ENCODE data around the gene MED9. TPM values are rescaled to one million over a fixed set of nuclear protein-coding genes. Genes with fewer than 3 reads are reported as not detected.

MED9 gene
- total and polyA plus RNA-seq, 11 donors, result 26.3 to 64.4 (median 34.2) TPM

GRCh38 chr17:17540935-17541639 is 64.3 kb downstream of the MED9 start:
- H3K9me3 ChIP-seq, result no peaks in the 10 kb centered on the region
- no peak overlapping the region for H3K4me3 ChIP-seq
- H3K27me3 ChIP-seq, result no peaks in the 10 kb centered on the region
- intact Hi-C loops (cut with DNase I), result no loop called here
- peak overlapping the region in 1 of 12 donors; percentile 87 for H3K27ac ChIP-seq
- no peaks in the 10 kb centered on the region for H3K36me3 ChIP-seq
- WGBS, 4 donors, result 70 to 84% (median 76%) methylated on average over 23 of the region's 23 CpGs
- H3K4me1 ChIP-seq, result peaks cover 0 to 42% (median 18%) of the 10 kb centered on the region in 12 donors
- ATAC-seq, result no peak
- TF ChIP-seq POLR2A (IDR thresholded peaks at IDR 0.05) (no peak), CTCF (IDR thresholded peaks at IDR 0.05) (no peak)
- peak in 2 of 5 donors; percentile 33 to 51 for DNase-seq

- WGBS, 4 donors, result 74 to 81% (median 80%) methylated on average over 5 of the region's 5 CpGs
- peaks cover 0 to 42% (median 15%) of the 10 kb centered on the region in 12 donors for H3K4me1 ChIP-seq
- DNase-seq (peak in 1 of 5 donors; percentile 46), ATAC-seq (no peak)
- no peak overlapping the region for H3K27ac ChIP-seq
- intact Hi-C loops (cut with DNase I), result no loop called here
- no peaks in the 10 kb centered on the region for H3K9me3 ChIP-seq
- H3K36me3 ChIP-seq, result no peaks in the 10 kb centered on the region
- no peak for TF ChIP-seq CTCF (IDR thresholded peaks at IDR 0.05)
- no peaks in the 10 kb centered on the region for H3K27me3 ChIP-seq
- no peak overlapping the region for H3K4me3 ChIP-seq
Measured at GRCh38 chr17:17541640-17542001, 64.8 kb downstream of the MED9 start.

Other genes starting within 250 kb of the MED9 start
- 100 to 1,000 TPM in 1 of 9 donors, 10 to 100 TPM in 8; 26.5 to 120 (median 32.6) TPM for gene FLCN, start 239.8 kb upstream of the MED9 start, total RNA-seq
- 10 to 100 TPM; 21.1 to 44.3 TPM for gene FLCN, start 239.8 kb upstream of the MED9 start, polyA plus RNA-seq
- gene COPS3, start 195.8 kb upstream of the MED9 start, total RNA-seq, result 10 to 100 TPM; 65.8 to 87.7 (median 74.0) TPM
- 100 to 1,000 TPM in 1 of 2 donors, 10 to 100 TPM in 1; 34.7 to 108 TPM for gene COPS3, start 195.8 kb upstream of the MED9 start, polyA plus RNA-seq
- 10 to 100 TPM in 4 of 9 donors, 1 to 10 TPM in 5; 5.3 to 15.1 (median 7.6) TPM for gene NT5M, start 173.6 kb upstream of the MED9 start, total RNA-seq
- gene NT5M, start 173.6 kb upstream of the MED9 start, polyA plus RNA-seq, result 1 to 10 TPM; 4.1 to 9.3 TPM
- gene RASD1, start 19.4 kb downstream of the MED9 start, total RNA-seq, result 10 to 100 TPM in 6 of 9 donors, 1 to 10 TPM in 3; 1.5 to 43.5 (median 16.2) TPM
- gene RASD1, start 19.4 kb downstream of the MED9 start, polyA plus RNA-seq, result 10 to 100 TPM; 18.4 to 79.2 TPM
- 10 to 100 TPM; 15.7 to 41.0 (median 25.4) TPM for gene PEMT, start 114.7 kb downstream of the MED9 start, total RNA-seq
- 10 to 100 TPM; 25.0 to 42.2 TPM for gene PEMT, start 114.7 kb downstream of the MED9 start, polyA plus RNA-seq
- gene RAI1, start 204.5 kb downstream of the MED9 start, total RNA-seq, result 10 to 100 TPM; 15.1 to 37.2 (median 20.8) TPM
- gene RAI1, start 204.5 kb downstream of the MED9 start, polyA plus RNA-seq, result 10 to 100 TPM; 17.2 to 23.0 TPM

Measured in heart left ventricle (tissue), 16 donors.